Brain microvascular endothelial cell (primary cell): ENCODE data around the gene CRMP1.

ENCODE experiments used
- DNase-seq: peaks from one replicate; pipeline ENCODE4 v3.0.0-alpha.2; 2020
- H3K27ac ChIP-seq: fragments of 250-450 bp; sonication (Bioruptor Pico); 2 replicates; pipeline ENCODE4 v1.5.1; 2020; ENCODE audit warnings: mild to moderate bottlenecking, moderate library complexity
- H3K27me3 ChIP-seq: fragments of 250-450 bp; sonication (Bioruptor Pico); replicated peaks from 2 replicates; pipeline ENCODE4 v1.5.1; 2020; ENCODE audit warnings: mild to moderate bottlenecking
- H3K36me3 ChIP-seq: fragments of 250-450 bp; sonication (Bioruptor Pico); replicated peaks from 2 replicates; pipeline ENCODE4 v1.5.1; 2020; ENCODE audit warnings: mild to moderate bottlenecking
- H3K4me3 ChIP-seq: 2 replicates; pipeline ENCODE4 v1.5.1; 2011; ENCODE audit warnings: low read depth, mild to moderate bottlenecking, control low read depth, low read length, moderate library complexity
- CTCF ChIP-seq: IDR thresholded peaks from 2 replicates; pipeline ENCODE4 v1.5.1; 2011; ENCODE audit warnings: low read depth, mild to moderate bottlenecking, moderate library complexity, low read length, control low read depth, inconsistent platforms; ENCODE audit errors: missing control alignments
- in situ Hi-C: cut with HindIII; loops from 2 replicates; pipeline ENCODE4 v1.10.0; 2017; ENCODE audit warnings: low sequenced_read_pairs, low pct_ligation_motif_present

CRMP1 gene

GRCh38 chr4:5798462-5798861, 94.4 kb downstream of the CRMP1 start:
- no peak overlapping the region for H3K4me3 ChIP-seq
- no peak for TF ChIP-seq CTCF
- no peaks in the 10 kb centered on the region for H3K27me3 ChIP-seq
- in situ Hi-C loops = no loop called here
- no peak overlapping the region for H3K27ac ChIP-seq
- DNase-seq = no peak
- peaks cover 81% of the 10 kb centered on the region for H3K36me3 ChIP-seq

- DNase-seq = no peak
- Histone ChIP-seq H3K36me3 (peaks cover 75% of the 10 kb centered on the region), H3K27ac (no peak overlapping the region)
Observed at GRCh38 chr4:5797866-5798265, 95.0 kb downstream of the CRMP1 start.

GRCh38 chr4:5796976-5797375, 95.9 kb downstream of the CRMP1 start:
- in situ Hi-C loops = no loop called here

More at GRCh38 chr4:5797866-5798265, 95.0 kb downstream of the CRMP1 start:
- in situ Hi-C loops = no loop called here
- no peak for TF ChIP-seq CTCF
- Histone ChIP-seq H3K4me3 (no peak overlapping the region), H3K27me3 (no peaks in the 10 kb centered on the region)

GRCh38 chr4:5795580-5795979, 97.3 kb downstream of the CRMP1 start:
- no peak overlapping the region for H3K4me3 ChIP-seq
- in situ Hi-C loops = no loop called here
- H3K27ac ChIP-seq = no peak overlapping the region
- no peak for DNase-seq
- H3K36me3 ChIP-seq = peaks cover 69% of the 10 kb centered on the region
- H3K27me3 ChIP-seq = no peaks in the 10 kb centered on the region
- no peak for TF ChIP-seq CTCF

More at GRCh38 chr4:5796976-5797375, 95.9 kb downstream of the CRMP1 start:
- H3K27ac ChIP-seq = no peak overlapping the region
- no peak for TF ChIP-seq CTCF
- peaks cover 75% of the 10 kb centered on the region for H3K36me3 ChIP-seq
- no peak for DNase-seq
- H3K27me3 ChIP-seq = no peaks in the 10 kb centered on the region
- no peak overlapping the region for H3K4me3 ChIP-seq

GRCh38 chr4:5793514-5793913, 99.4 kb downstream of the CRMP1 start:
- TF ChIP-seq CTCF = no peak
- peaks cover 71% of the 10 kb centered on the region for H3K36me3 ChIP-seq
- no peaks in the 10 kb centered on the region for H3K27me3 ChIP-seq
- DNase-seq = no peak
- no peak overlapping the region for H3K27ac ChIP-seq
- in situ Hi-C loops = no loop called here
- no peak overlapping the region for H3K4me3 ChIP-seq

GRCh38 chr4:5791654-5792053, 101.2 kb downstream of the CRMP1 start:
- no peak overlapping the region for H3K27ac ChIP-seq
- DNase-seq = no peak
- in situ Hi-C loops = no loop called here

More at GRCh38 chr4:5791654-5792053, 101.2 kb downstream of the CRMP1 start:
- no peak for TF ChIP-seq CTCF
- Histone ChIP-seq H3K4me3 (no peak overlapping the region), H3K36me3 (peaks cover 71% of the 10 kb centered on the region), H3K27me3 (no peaks in the 10 kb centered on the region)
